GM21528 (cell line): Measurements from ENCODE around the gene SDK2.

Source experiments
- ATAC-seq: cut with Tn5 transposase; IDR thresholded peaks from one replicate; pipeline ENCODE4 v1.9.1; 2021; ENCODE audit warnings: mild to moderate bottlenecking, moderate library complexity; ENCODE audit not compliant: unreplicated experiment, low FRiP score

SDK2 gene

GRCh38 chr17:73644145-73645049, at the start of gene SDK2:
SDK2 (minus strand) TSS chr17:73644445; CDS start chr17:73644088, 357 bp downstream.
- ATAC-seq, result no peak

GRCh38 chr17:73693071-73693470, 48.8 kb upstream of the SDK2 start:
- ATAC-seq, result no peak

- ATAC-seq, result no peak
Observed at GRCh38 chr17:73691321-73691766, 47.1 kb upstream of the SDK2 start.

- no peak for ATAC-seq
Observed at GRCh38 chr17:73690676-73691075, 46.4 kb upstream of the SDK2 start.

- ATAC-seq, result no peak
Observed at GRCh38 chr17:73689596-73690275, 45.5 kb upstream of the SDK2 start.

GRCh38 chr17:73686961-73687360, 42.7 kb upstream of the SDK2 start:
- ATAC-seq, result no peak

- no peak for ATAC-seq
Observed at GRCh38 chr17:73686126-73686525, 41.9 kb upstream of the SDK2 start.

- ATAC-seq, result no peak
Observed at GRCh38 chr17:73684183-73684582, 39.9 kb upstream of the SDK2 start.

GRCh38 chr17:73683771-73684170, 39.5 kb upstream of the SDK2 start:
- no peak for ATAC-seq

GRCh38 chr17:73681946-73682345, 37.7 kb upstream of the SDK2 start:
- ATAC-seq, result no peak

- no peak for ATAC-seq
Observed at GRCh38 chr17:73679476-73679875, 35.2 kb upstream of the SDK2 start.

GRCh38 chr17:73678999-73679398, 34.8 kb upstream of the SDK2 start:
- ATAC-seq, result no peak

GRCh38 chr17:73669771-73670170, 25.5 kb upstream of the SDK2 start:
- no peak for ATAC-seq

GRCh38 chr17:73667181-73667959, 23.1 kb upstream of the SDK2 start:
- ATAC-seq, result no peak

GRCh38 chr17:73663614-73664013, 19.4 kb upstream of the SDK2 start:
- no peak for ATAC-seq

- ATAC-seq, result no peak
Observed at GRCh38 chr17:73660366-73660765, 16.1 kb upstream of the SDK2 start.

GRCh38 chr17:73658821-73659515, 14.7 kb upstream of the SDK2 start:
- no peak for ATAC-seq

GRCh38 chr17:73657473-73658116, 13.3 kb upstream of the SDK2 start:
- ATAC-seq, result no peak

GRCh38 chr17:73654241-73654640, 10.0 kb upstream of the SDK2 start:
- ATAC-seq, result no peak

GRCh38 chr17:73653810-73654209, 9.6 kb upstream of the SDK2 start:
- no peak for ATAC-seq
